Hematopoietic multipotent progenitor cell treated with erythropoietin and hydrocortisone succinate and interleukin-3 and kit ligand, for 6 days (in vitro differentiated cells): ENCODE results near the gene TIAM1.
A peak's percentile ranks its signal among the peaks of the same experiment; 100 is the strongest.

Experiments used
- DNase-seq: peaks from one replicate; pipeline ENCODE4 v3.0.0-alpha.2; 2015

TIAM1 gene

GRCh38 chr21:31351960-31352359 is 7.9 kb upstream of the TIAM1 start:
- no peak for DNase-seq

- DNase-seq: no peak
Measured at GRCh38 chr21:31351438-31351837, 7.4 kb upstream of the TIAM1 start.

- DNase-seq: no peak
Measured at GRCh38 chr21:31349208-31349607, 5.1 kb upstream of the TIAM1 start.

- DNase-seq: no peak
Measured at GRCh38 chr21:31348188-31348587, 4.1 kb upstream of the TIAM1 start.

- peak; percentile 23 for DNase-seq
Measured at GRCh38 chr21:31347435-31348032, 3.5 kb upstream of the TIAM1 start.

GRCh38 chr21:31346256-31346821 is 2.3 kb upstream of the TIAM1 start:
- no peak for DNase-seq

- DNase-seq: no peak
Measured at GRCh38 chr21:31345136-31345535, 1.1 kb upstream of the TIAM1 start.

- DNase-seq: no peak
Measured at GRCh38 chr21:31343030-31343510, 991 bp downstream of the TIAM1 start.

GRCh38 chr21:31342348-31342747 is 1.7 kb downstream of the TIAM1 start:
- peak; percentile 32 for DNase-seq

- DNase-seq: no peak
Measured at GRCh38 chr21:31340942-31341487, 3.0 kb downstream of the TIAM1 start.

GRCh38 chr21:31340514-31340913 is 3.5 kb downstream of the TIAM1 start:
- DNase-seq: no peak

- DNase-seq: no peak
Measured at GRCh38 chr21:31339721-31340120, 4.3 kb downstream of the TIAM1 start.

GRCh38 chr21:31338908-31339368 is 5.1 kb downstream of the TIAM1 start:
- DNase-seq: no peak

GRCh38 chr21:31337996-31338907 is 5.8 kb downstream of the TIAM1 start:
- DNase-seq: no peak

- no peak for DNase-seq
Measured at GRCh38 chr21:31337086-31337485, 7.0 kb downstream of the TIAM1 start.

GRCh38 chr21:31336739-31337040 is 7.4 kb downstream of the TIAM1 start:
- DNase-seq: no peak

- DNase-seq: no peak
Measured at GRCh38 chr21:31335957-31336738, 7.9 kb downstream of the TIAM1 start.

- no peak for DNase-seq
Measured at GRCh38 chr21:31334648-31335121, 9.4 kb downstream of the TIAM1 start.

- DNase-seq: no peak
Measured at GRCh38 chr21:31332525-31332924, 11.5 kb downstream of the TIAM1 start.

GRCh38 chr21:31331231-31331630 is 12.8 kb downstream of the TIAM1 start:
- DNase-seq: no peak

- DNase-seq: no peak
Measured at GRCh38 chr21:31330144-31330483, 13.9 kb downstream of the TIAM1 start.

GRCh38 chr21:31329456-31330143 is 14.5 kb downstream of the TIAM1 start:
- DNase-seq: no peak
